Measurements from ENCODE around the gene CRIP3.

CRIP3 gene

DNA sequence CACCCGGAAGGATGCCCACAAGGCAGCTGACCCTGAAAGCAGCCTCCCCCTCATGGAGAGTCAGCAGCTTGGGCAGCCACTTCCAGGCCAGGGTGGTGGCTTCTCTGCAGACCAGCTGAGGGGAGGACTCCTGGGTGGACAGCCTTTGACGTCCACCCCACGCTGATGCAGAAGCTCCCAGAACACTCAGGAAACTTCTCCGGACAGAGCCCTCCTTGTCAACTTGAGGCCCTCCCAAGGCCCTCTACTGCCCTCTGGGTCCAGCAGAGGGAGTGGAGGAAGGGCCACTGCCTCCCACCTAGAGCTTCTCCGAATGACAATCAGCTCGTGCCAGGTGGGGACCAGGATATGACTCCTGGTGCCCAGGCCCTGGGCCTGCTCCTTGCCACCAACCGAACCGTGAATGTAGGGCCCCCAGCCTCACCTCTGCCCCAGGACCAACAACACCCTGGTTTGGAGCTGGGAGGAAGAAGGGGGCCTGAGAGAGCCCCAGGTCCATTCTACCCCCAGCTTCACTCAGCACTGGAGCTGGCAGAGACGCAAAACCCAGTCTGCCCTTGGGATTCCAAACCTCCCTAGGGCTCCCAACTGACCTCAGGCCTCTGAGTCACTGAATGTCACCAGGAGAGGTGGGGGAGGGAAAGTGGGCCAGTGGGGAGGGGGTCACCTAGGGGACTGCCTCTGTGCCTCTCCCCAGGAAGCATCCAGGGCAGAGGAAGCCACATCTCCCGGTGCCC, 21.5 kb downstream of the CRIP3 start:
- DNase-seq, result no peak

DNA sequence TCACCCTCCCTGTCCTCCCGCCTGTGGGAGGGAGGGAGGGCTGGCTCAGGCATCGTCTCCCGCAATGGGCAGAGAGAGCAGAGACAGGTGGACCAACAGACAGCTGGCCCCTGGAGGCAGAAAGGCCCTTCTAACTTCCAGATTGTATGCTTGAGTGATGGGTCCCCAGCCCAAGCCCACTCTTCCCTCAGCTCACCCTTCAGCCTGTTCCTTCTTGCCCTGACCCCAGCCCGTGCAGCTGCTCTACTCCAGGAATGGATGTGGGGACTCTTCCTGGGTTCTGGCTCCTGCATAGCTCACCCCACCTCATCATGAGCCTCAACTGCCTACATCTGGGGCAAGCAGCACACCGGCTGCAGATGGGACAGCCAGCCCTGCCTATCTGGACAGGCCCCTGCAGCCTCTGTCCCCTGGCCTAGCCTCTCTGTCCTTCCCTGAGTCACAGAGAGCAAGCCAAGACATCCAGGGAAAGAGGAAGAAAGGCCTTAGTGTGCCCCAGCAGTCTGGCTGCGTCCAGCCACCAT, 22.1 kb downstream of the CRIP3 start:
- DNase-seq, result no peak

DNA sequence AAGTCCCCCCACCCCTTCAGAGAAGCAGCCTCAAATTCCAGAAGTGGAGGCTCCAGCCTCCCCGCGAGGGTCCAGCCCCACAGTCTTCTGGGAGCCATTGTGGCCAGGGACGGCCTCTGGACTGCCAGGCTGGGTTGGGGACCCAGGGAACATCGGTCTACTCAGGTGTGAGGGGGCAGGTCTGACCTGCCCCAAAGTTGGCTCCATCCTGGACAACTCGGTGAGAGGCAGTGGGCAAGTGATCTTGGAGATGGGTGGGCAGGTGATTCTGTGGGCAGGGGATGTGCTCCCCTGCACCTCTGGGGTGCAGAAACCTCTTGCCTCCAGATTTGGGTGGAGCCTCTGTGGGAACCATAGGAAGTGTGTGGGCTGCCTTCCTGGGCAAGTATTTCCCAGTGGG, 22.8 kb downstream of the CRIP3 start:
- DNase-seq, result no peak

DNA sequence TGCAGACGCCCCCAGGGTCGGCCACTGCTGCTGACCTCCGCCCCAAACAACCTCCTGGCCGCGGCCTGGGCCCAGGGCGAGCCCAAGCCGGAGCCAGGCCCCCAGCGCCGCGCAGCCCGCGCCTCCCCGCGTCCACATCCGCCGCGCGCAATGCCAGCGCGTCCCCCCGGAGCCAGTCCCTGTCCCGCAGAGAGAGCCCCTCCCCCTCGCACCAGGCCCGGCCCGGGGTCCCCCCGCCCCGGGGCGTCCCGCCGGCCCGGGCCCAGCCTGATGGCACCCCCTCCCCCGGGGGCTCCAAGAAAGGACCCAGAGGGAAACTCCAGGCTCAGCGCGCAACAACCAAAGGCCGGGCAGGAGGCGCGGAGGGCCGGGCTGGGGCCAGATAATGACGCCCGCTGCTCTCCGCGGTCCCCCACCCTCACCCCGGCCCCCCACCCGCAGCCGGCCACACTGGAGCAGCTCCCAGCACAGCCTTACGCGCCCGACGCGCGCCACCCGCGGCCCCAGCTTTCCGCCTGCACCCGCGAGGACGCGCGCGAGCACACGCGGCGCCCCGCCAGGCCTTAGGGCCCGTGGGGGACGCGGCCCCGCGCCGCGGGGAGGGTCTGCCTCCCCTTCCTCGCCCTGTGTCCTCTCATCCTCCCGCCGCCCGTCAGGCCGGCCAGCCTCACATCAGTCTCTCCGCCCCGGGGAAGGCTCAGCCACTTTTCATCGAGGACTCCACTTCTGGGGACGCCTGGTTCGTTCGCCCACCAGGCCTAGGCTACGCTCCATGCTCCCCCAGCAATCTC, 23.4 kb downstream of the CRIP3 start:
- DNase-seq, result peak; percentile 39

DNA sequence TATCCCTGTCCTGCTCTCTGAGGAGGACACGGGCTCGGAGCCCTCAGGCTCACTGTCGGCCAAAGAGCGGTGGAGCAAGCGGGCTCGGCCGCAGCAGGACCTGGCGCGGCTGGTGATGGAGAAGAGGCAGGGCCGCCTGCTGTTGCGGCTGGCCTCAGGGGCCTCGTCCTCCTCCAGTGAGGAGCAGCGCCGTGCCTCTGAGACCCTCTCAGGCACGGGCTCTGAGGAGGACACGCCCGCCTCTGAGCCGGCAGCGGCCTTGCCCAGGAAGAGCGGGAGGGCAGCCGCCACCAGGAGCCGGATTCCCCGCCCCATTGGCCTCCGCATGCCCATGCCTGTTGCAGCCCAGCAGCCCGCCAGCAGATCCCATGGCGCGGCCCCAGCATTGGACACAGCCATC, 24.7 kb downstream of the CRIP3 start:
- DNase-seq, result no peak

DNA sequence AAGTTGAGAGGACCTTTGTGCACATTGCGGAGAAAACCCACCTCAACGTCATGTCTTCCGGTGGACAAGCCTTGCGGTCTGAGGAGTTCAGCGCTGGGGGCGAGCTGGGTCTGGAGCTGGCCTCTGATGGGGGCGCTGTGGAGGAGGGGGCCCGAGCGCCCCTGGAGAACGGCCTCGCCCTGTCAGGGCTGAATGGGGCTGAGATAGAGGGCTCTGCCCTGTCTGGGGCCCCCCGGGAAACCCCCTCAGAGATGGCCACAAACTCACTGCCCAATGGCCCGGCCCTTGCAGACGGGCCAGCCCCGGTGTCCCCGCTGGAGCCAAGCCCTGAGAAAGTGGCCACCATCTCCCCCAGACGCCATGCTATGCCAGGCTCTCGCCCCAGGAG, 25.1 kb downstream of the CRIP3 start:
- DNase-seq, result no peak

DNA sequence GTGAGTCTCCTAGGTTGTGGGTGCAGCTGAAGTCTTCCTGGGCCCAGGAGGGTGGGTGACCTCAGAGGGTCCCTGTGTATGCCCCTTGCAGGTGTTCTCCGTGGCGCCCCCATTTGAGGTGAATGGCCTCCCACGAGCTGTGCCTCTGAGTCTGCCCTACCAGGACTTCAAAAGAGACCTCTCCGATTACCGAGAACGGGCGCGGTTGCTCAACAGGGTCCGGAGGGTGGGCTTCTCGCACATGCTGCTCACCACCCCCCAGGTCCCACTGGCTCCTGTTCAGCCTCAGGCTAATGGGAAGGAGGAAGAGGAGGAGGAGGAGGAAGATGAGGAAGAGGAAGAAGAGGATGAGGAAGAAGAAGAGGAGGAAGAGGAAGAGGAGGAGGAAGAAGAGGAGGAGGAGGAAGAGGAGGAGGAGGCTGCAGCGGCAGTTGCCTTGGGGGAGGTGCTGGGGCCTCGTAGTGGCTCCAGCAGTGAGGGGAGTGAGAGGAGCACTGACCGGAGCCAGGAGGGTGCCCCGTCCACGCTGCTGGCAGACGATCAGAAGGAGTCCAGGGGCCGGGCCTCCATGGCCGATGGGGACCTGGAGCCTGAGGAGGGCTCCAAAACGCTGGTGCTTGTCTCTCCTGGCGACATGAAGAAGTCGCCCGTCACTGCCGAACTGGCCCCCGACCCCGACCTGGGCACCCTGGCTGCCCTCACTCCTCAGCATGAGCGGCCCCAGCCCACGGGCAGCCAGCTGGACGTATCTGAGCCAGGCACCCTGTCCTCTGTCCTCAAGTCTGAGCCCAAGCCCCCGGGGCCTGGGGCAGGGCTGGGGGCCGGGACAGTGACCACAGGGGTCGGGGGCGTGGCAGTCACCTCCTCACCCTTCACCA, 25.8 kb downstream of the CRIP3 start:
- DNase-seq, result no peak

DNA sequence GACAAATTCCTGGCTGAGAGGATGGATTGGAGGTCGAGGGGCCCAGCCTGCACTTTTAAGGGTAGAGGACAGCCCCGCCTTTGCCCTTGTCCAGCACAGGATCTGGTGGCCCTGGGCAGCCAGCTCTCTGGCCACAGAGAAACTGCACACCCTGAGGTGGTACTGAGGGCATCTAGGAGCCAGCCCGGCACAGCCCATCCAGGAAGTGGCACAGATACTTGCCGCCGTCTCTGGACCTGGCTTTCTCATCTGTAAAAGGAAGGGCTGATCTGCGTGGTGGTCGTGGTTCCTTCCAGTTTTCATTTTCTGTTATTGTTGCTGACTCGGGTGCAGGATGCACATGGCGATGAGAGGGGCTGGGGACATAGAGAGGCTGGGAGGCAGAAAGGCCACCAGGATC, 26.6 kb downstream of the CRIP3 start:
- DNase-seq, result no peak

DNA sequence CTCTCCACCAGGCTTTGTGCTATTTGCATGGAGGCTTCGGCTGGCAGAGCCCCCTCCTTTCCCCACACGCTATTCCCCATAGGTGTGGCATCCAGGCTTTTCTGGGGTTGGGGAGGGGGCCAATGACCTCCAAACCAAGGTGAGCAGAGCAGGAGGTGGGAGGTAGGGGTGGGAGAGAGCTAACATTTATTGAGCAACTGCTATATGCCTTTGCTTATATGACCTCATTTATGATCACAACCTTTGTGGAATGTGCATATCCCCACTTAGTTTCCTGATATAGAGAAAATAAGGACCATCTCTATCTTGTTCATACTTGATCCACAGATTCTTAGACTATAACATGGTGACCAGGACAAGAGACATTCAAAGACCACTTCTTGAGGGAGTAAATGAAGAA, 28.4 kb downstream of the CRIP3 start:
- no peak for DNase-seq

DNA sequence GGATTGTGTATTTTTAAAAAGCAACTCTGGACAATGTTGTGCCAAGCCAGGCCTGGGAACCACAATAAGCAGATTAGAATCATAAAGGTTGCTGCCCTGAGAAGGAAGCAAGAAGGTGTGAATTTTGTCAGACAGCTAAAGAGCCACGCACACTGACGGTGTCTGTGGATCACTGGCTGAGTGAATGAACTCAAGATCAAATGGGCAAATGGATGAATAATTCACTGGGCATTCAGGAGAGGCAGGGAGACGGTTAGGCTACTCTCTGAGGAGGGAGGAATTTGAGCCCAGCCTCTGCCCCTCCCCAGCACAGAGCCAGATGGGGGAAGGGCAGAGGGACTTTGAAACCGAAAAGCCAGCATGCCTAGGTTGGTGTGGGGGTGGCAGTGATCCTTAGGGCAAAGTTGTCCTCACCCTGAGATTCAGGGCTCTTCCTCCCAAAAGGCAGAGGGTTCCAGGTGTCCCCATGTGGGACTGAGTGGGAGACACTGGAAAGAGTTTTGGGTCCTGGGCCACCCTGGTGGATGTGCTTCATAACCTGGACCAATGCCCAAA, 30.0 kb downstream of the CRIP3 start:
- no peak for DNase-seq

DNA sequence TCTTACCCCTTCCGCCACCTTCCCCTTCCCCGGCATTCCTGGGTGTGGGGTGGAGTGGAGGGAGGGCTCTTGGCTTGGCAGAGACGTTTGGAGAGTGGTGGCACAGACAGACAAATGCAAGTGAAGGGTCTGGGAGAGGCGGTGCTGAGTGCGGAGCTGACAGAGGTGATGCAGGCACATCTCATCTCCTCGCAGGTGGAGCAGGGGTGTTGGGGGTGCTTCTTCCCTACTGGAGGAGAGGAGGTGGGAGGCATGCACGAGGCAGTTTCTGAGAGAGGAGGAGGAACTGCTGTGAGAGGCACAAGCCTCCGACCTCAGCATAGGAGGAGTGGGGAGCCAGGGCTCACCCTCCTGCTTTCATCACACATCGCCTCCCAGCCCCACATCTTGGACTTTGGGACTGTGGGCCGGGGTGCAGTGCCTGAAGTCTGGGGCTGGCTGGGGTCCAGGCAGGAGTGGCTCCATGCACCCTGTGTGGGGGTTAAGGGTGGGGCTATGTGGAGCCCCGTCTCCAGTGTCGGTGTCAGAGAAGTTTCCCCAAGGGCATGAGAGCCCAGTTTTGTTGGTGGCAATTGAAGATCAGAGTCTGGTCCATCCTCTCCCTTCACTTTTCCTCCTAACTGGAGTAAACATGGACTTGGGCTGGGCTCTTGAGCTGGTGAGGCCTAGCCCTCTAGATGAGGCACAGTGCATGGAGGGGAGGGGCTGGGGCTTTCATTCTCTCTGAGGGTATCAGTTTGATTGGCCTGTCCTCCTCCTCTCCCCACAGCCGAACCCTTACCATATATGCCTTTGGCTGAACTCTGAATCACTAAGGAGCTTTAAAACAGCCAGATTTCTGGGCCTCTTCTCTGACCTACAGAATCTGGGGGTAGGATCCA, 30.7 kb downstream of the CRIP3 start:
- DNase-seq, result no peak

DNA sequence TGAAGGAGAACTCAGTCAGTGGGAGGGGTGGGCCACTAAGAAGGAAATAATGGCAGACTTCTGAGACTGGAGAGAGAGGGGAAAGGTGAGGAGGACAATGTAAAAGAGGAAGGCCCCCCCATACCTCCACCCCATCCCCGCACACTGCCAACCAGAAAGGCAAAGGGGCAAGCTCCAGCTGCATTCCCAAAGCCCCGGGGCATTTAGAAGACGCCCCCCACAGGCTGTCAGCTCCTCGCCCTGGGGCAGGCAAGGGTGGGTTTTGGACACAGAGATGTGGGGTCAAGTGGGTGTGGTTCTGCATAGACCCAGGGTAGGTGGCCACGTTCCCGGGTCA, 31.4 kb downstream of the CRIP3 start:
- DNase-seq, result no peak

DNA sequence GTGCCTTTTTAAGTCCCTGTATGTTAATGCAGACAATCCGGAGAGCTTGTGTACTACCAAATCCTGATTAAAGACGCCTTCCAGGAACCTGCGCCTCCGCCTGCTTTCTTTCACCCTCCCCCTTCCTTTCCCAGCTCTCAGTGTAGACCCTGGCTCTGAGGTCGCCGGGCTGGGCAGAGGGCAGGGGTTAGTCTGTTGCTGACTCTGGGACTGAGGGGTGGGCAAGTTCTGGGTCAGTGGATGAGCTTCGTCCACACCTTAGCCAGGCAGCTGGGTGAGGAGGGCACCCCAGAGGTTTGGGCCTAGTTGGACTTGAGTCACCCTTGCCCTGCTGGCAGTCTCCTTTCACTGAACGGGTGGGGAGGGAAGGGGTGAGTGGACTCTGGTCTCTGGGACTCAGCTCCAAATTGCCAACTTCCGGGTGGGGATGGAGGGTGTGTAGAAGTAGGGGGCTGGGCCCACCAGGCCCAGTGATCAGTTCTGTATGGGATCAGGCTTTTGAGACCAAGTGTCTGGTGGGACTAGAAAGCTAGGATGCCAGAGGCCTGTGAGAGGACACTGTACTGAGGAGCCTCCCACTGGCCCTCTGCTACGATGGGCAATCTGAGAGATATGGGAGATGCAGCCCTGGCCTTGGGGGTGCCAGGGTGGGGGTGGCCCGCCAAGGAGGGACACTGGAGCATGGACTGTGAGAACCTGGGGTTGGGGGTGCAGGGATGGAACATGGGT, 31.9 kb downstream of the CRIP3 start:
- DNase-seq, result no peak

DNA sequence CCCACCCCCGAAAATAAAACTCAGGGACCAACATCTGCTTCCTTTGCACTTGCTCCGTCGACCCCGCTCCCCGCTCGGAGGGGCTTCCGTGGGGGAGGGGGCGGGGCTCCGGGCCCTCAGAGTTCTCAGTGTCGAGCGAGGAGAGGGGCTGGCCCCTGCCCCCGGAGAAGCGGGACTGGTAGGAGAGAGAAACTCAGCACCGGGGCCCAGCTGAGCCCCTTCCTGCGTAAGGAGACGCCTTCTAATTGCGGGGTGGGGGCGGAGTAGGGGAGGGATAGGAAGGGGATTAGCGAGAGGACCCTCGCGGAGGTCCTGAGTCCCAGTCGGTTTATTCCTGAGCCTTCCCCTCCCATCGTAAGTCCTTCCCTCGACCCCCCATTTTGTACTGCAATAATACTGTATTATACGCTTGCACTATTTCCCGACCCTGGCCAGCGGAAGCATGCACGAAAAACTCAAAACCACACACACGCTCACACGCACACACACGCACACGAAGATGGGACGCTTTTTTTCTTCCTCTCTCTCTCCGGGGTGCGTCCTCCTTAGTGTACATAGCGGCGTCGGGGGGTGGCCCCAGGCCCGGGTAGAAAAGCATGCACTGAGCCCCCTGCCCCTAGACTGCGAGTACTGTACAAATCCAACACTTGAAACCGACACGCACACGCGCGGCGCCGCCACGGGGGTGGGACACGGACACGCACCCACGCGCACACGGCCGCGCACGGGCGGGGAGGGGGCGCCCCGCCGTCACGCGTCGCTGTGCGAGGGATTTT, 32.6 kb downstream of the CRIP3 start:
- peak; percentile 50 for DNase-seq

DNA sequence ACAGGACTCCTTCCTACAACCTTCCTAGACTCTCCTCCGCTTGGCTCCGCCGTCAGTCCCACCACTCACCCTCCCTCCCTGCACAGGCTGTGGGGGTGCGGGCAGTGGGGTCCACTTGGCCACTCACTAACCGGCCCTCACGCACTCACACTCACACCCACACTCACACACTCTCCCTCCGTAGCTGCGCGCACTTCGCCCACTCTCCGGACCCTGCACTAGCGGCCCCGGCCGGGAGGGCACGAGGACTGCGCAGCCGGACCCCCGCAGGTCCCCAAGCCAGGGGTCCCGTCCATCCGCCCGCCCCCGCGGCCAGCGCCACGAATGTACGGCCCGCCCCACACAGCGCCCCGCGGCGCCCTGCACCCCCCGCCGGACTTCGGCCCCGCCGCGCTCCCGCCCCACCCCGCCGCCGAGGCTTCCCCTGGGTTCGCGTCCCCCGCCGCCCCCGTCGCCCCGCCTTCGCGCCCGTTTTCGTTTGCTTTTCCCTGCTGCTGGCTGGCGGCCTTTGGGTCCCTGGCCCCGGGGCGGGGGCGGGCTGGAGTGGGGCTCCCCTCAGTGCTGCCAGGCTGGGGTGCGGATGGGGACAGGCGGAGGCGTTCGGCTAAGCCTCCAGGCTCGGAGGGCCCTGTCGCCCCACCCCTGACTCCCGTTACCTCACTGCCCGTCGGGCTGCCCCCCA, 33.6 kb downstream of the CRIP3 start:
- no peak for DNase-seq

DNA sequence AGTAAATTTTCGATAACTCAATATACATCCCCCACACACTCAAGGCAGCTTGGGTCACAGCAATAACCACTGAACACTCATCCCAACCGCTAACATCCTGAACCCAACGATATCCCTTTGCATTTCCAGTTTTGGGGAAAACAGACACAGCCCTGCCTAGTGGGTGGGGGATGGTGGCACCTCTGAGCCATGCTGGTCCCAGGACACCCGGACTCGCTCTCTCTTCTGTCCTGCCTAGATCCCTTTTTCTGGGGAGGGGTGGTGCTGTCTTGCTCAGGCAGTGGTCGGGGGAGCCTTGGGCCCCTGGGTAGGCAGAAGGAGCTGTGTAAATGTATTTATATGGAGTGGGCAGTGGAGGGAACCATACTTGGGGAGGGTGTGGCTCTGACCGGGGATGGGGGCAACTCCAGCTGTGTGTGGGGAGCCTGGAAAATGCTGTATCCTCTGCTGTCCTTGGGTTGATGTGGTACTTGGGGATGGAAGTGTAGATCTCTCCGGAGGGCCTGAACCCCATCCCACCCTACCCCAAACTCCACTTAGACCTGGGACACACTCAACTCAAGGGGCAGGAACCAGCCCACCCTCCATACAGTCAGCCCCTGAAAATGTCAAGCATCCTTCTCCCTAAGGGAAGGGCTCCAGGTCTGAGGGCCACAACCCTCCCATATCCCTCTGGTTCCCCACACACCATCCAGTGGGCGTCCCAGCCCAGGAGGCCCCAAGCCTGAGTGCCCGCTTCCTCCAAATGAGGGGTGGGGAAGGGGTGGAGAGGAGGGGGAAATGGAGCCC, 34.3 kb downstream of the CRIP3 start:
- no peak for DNase-seq

DNA sequence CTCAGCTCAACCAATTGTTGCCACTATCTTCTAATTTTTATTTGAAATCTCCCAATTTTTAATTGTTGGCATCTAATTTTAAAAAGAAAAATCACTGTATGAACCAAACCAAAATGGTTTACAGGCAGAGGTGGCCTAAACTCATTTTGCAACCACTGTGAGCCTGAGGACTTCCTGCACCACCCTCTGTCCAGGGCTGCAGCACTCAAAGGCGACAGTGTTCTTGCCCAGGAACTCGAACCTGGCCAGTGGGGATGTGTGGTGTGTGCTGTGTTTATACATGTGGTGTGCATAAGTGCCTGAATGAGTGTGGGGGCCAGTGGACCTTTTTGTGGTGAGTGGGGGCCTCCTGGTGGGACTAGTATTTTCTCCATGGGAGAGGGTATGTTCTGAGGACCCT, 34.9 kb downstream of the CRIP3 start:
- no peak for DNase-seq

DNA sequence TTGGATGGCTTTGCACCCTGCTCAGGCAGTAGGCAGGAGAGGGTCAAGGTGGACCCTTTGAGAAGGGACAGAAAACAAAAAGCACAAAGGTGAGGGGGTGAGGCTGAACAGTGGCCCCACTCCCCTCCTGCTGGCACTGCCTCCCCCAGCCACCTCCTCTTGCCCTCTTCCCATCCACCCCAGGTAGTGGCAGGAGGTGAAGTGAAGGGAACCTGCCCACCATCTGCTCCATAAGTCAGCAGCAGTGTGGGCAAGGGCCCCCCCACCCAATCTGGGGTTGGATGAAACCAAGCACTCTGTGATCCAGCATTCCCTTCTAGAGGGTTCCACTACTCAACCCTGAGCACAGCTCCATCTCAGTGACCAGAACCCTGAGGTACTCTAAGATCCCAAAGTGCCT, 36.7 kb downstream of the CRIP3 start:
- no peak for DNase-seq
